C4-2B (cell line): ENCODE results near the gene RNF141.

Experiments used
- ZFX ChIP-seq: fragments of 450-650 bp; IDR thresholded peaks from 2 replicates; pipeline ENCODE4 v1.6.1; 2017
- TF ChIP-seq, protein P1 (sequence below): fragments of 450-650 bp; conservative IDR thresholded peaks from 2 replicates; pipeline ENCODE4 v1.5.1; 2017; ENCODE audit warnings: mild to moderate bottlenecking

GRCh38 chr11:10499452-10499851, 41.5 kb downstream of the RNF141 start:
- TF ChIP-seq, protein P1, sequence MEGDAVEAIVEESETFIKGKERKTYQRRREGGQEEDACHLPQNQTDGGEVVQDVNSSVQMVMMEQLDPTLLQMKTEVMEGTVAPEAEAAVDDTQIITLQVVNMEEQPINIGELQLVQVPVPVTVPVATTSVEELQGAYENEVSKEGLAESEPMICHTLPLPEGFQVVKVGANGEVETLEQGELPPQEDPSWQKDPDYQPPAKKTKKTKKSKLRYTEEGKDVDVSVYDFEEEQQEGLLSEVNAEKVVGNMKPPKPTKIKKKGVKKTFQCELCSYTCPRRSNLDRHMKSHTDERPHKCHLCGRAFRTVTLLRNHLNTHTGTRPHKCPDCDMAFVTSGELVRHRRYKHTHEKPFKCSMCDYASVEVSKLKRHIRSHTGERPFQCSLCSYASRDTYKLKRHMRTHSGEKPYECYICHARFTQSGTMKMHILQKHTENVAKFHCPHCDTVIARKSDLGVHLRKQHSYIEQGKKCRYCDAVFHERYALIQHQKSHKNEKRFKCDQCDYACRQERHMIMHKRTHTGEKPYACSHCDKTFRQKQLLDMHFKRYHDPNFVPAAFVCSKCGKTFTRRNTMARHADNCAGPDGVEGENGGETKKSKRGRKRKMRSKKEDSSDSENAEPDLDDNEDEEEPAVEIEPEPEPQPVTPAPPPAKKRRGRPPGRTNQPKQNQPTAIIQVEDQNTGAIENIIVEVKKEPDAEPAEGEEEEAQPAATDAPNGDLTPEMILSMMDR: no peak
- no peak for TF ChIP-seq ZFX
